ENCODE measurements around the gene IPCEF1.

GRCh38 chr6:154297210-154297609, 59.4 kb downstream of the IPCEF1 start:
- TF ChIP-seq CTCF (IDR thresholded peaks at IDR 0.05) (no peak), POLR2A (IDR thresholded peaks at IDR 0.05) (no peak)

Measured in testis (tissue), 2 donors.